ENCODE data around the gene SLK.

DNA sequence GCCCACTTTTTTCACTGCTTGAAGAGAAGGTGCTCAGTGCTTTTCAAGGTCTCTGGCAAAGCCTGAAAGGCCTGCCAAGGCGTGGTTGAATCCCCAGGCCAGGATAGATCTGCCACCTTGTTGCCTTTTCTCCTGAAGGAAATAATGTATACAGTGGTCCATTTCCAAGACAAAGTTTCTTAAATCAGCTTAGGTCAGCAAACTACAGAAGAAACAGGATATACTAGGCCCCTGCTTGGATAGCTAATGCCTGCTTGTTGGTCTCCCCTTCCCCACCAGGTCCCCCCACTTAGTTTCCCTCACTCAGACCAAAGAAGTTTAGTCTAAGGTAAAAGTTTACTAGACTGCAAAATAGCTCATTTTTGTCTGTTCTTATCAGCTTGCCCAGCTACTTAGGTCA, 98.8 kb downstream of the SLK start:
- TF ChIP-seq CTCF (conservative IDR thresholded peaks at IDR 0.05; ENCODE audit: low read length), result no peak
- TF ChIP-seq EZH2phosphoT487 (IDR thresholded peaks at IDR 0.05; ENCODE audit: borderline replicate concordance, low read depth, low read length), result no peak
